C1 segment of cervical spinal cord (tissue), 14 donors: Measurements from ENCODE around the gene CPE.
A peak's percentile ranks its signal among the peaks of the same experiment; 100 is the strongest.

Experiments
- DNase-seq, 14 donors: peaks; one replicate each; lab custom pipeline; 2025; lab: John Stamatoyannopoulos, UW

The CPE gene

GRCh38 chr4:165507381-165507780 lies 128.6 kb downstream of the CPE start:
- no peak for DNase-seq

GRCh38 chr4:165508372-165509120 lies 129.7 kb downstream of the CPE start:
- DNase-seq, result no peak

GRCh38 chr4:165512424-165512823 lies 133.6 kb downstream of the CPE start:
- no peak for DNase-seq

GRCh38 chr4:165514739-165515138 lies 135.9 kb downstream of the CPE start:
- DNase-seq, result no peak

GRCh38 chr4:165515201-165515600 lies 136.4 kb downstream of the CPE start:
- DNase-seq, result no peak

- no peak for DNase-seq
Measured at GRCh38 chr4:165516281-165516833, 137.5 kb downstream of the CPE start.

- no peak for DNase-seq
Measured at GRCh38 chr4:165517216-165517615, 138.4 kb downstream of the CPE start.

- no peak for DNase-seq
Measured at GRCh38 chr4:165518024-165518616, 139.3 kb downstream of the CPE start.

GRCh38 chr4:165518686-165519085 lies 139.9 kb downstream of the CPE start:
- no peak for DNase-seq

GRCh38 chr4:165519591-165519990 lies 140.8 kb downstream of the CPE start:
- no peak for DNase-seq

GRCh38 chr4:165520086-165520485 lies 141.3 kb downstream of the CPE start:
- DNase-seq, result no peak

GRCh38 chr4:165522050-165522449 lies 143.2 kb downstream of the CPE start:
- no peak for DNase-seq

GRCh38 chr4:165524532-165525190 lies 145.9 kb downstream of the CPE start:
- no peak for DNase-seq

GRCh38 chr4:165532976-165533375 lies 154.2 kb downstream of the CPE start:
- DNase-seq, result no peak

- DNase-seq, result peak in 1 of 14 donors; percentile 44
Measured at GRCh38 chr4:165537028-165537648, 158.3 kb downstream of the CPE start.

GRCh38 chr4:165539801-165540200 lies 161.0 kb downstream of the CPE start:
- DNase-seq, result no peak

GRCh38 chr4:165540206-165540830 lies 161.5 kb downstream of the CPE start:
- no peak for DNase-seq

GRCh38 chr4:165541851-165542459 lies 163.1 kb downstream of the CPE start:
- no peak for DNase-seq

- peak in 1 of 14 donors; percentile 40 for DNase-seq
Measured at GRCh38 chr4:165542476-165542875, 163.7 kb downstream of the CPE start.
